Activated T-cell treated with anti-CD3 and anti-CD28 coated beads for 4 hours (primary cell): ENCODE results near the gene UACA.
"Not testable (repeated sequence)": the region's sequence is repeated elsewhere in the genome, so short reads cannot be mapped to it uniquely, and the experiment has no call there.

Experiments
- DNase-seq: peaks from one replicate; pipeline ENCODE4 v3.0.0-alpha.2; 2020

The UACA gene

DNA sequence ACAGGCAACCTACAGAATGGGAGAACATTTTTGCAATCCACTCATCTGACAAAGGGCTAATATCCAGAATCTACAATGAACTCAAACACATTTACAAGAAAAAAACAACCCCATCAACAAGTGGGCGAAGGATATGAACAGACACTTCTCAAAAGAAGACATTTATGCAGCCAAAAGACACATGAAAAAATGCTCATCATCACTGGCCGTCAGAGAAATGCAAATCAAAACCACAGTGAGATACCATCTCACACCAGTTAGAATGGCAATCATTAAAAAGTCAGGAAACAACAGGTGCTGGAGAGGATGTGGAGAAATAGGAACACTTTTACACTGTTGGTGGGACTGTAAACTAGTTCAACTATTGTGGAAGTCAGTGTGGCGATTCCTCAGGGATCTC is 100.3 kb downstream of the UACA start:
- not testable (repeated sequence) for DNase-seq

DNA sequence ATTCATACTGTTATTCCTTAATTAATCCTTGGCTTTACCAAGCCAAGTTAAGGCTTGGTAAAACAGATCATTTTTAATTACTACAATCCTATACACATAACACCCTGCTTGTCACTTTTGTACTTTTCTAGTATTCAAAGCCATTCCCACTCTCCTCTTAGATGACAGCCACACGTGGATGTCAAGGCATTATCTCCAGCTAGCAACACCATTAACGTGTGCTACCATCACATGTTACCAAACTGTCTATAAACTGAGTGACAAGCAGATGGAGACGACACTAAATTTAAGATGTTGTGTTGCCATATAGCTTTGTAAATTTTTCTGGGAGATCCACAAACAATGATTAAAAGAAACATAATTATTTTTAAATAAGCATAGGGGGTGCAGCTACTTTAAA is 103.7 kb downstream of the UACA start:
- DNase-seq: no peak

DNA sequence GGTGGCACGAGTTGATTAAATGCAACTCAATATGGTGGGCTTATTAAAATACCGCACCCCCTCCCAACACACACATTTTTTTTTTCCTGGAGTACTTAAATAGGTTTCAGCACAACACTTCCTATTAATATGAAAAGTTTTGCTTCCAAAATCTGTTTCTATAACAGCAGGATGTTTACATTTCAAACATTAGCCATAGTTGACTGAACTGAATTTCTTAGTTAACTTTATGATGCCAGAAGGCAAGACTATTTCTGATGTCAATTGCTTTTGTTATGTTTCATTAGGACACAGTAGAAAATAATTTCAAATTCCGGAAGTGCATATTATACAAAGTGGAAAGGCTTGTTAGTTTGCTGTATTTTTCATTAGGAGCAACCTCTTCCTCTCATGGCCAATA is 104.7 kb downstream of the UACA start:
- no peak for DNase-seq

DNA sequence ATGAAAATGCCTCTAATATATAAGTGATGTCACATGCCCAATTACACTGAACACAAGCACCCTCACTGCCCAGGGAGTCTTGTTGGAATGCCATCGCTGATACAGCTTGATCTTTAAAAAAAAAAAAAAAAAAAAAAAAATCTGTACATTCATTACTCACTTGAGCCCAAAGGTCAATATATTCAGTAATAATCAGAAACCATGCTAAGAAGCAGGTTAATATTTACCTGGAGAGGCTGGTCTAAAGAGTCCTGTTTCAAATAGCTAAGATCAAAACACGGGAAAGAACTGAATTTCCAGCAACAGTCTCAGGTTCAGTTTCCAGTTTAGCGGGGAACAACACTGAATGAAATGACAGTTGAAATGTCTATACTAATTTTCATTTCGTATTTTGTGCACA is 109.9 kb downstream of the UACA start:
- DNase-seq: no peak

DNA sequence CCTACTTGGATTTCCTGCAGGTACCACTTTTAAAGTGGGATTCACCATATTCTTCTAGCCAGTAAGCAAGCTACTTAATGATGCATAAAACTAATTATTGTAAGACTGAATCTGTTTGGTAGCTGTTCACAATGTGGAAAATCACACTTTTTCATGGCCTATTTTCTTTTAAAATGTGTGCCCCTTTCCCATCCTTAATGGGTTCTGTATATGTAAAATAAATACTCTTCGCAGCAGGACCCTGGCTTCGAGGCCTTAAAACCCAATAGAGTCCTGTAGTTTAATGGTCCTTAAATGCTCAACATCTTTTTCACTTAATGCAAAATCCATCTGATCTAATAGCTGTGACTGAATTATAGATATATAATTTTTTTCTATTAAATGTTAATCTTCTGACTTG is 111.0 kb downstream of the UACA start:
- DNase-seq: no peak

DNA sequence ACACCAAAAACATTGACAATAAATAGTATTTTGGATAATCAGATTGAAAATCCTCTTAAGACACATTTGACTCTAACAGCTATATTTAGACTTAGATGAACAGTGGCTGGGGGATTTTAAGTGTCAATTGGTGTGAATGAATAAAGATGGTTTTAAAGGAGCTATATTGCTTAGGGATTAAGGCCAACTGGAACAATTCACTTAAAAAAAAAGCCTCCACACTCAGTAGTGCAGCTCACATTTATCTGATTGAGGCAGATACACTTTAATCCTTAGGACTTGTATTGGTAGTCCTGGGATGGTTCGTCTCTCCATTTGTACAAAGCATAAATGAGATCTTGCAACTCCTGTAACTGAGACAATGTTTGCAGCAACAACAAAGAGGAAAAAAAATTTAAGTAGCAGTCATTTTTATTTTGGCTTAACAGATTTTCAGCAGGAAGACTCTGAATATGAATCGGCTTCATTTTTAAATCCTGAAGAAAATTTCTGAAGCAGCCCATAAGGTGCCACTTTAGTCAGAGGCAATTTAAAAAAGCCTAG is 112.0 kb downstream of the UACA start:
- DNase-seq: no peak

DNA sequence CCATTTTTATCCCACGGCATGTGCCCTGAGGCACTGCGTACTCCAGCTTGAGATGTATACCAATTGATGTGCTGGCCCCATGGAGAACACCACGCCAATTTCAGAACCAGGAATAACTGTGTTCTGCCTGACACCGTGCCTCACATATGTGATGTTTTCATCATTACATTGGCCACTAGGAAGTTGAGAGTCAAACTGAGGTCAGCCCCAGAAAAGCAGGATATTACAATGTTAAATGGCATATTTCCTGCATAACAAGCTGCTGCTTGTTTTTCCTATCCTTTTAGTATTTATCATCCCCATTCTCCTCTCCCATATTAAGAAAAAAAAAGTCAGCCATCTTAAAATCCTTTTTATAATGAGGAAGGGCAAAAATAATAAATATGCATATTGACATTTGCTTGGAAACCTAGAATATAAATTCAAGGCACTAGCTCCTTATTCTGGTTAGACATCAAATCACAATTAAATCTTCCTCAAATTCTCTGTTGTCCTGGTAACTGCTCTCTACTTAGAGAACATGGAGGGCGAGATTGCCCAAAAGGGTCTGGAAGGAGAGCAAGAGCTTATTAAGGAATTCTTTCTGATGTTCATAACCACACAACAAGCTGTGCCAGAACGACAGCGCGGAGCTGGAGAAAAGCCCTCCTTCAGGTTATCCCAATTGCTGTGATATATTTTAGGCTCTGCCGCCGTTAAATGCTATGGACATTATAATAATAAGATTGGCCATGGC is 112.6 kb downstream of the UACA start:
- no peak for DNase-seq

DNA sequence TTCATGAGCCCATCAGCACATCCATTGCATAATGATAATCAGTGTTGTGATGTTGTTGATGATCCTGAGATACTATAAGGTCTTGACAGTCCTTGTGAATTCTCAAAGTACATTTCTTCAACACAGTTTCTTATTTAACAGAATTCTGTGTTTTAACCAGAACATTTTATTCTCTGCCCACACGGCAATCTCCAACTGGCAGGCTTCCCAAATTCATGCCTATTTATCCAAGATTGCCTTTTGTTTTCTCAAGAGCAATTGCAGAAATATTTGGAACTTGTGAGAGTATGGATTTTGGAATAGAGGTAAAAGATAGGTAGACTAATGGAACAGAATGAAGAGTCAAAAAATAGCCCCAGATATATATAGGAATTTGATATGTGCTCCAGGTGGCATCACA is 116.0 kb downstream of the UACA start:
- no peak for DNase-seq

DNA sequence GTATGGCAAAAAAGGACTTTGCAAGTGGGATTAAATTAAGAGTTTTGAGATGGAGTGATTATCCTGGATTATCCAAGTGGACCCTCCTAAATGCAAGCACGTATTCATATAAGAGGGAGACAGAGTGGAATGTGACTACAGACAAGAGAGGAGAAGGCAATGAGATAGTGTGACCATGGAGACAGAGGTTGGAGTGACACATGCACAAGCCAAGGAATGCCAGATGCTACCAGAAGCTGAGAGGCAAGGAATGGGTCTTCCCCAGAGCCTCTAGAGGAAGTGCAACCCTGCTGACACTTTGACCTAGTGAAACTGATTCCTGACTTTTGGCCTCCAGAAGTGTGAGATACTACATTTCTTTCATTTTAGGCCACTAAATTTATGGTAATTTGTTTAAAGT is 117.2 kb downstream of the UACA start:
- no peak for DNase-seq

DNA sequence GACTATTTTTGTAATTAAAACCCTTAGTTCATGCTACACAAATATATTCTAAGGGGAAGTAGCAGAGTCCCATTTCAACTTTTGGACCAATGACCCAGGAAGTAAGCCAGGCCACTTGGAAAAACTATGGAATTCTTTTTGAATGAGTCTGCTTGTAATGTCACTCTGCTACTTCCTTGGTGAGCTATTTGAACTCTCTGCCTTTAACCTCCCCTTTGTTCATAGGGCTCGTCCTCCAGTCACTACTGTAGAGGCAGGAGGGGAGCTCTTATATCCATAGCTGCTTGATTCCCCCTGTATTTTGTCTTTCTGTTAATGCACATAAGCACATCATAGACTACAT is 119.6 kb downstream of the UACA start:
- DNase-seq: no peak

DNA sequence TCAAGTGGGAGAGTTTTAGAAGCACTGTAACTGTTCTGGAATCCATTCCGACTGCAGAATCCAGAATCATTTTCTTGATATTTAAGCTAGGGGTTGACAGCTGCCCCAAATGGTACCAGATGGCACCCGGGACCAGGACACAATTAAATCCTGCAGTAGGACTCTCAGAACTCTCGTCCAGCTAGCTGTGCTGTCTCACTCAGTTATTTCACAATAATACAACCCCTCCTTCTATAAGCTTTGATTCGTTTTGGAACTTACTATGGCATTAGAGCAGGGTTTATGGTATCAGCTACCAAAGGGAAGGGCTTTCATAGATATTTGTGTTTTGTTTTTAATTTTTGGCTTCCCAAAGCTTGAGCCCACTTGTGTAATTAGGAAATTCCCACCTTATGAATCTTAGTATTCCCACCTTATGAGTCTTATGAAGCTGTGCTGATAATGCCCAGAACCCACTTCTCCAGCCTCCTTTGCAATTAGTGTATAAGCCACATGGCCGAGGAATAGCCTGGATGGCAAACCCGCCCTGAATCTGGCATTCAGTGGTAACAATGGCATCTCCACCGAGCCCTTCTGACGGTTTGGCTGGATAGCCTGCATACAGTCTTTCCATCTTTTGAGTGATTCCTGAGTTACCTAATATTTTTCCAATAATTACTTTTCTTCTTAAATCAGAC is 120.1 kb downstream of the UACA start:
- DNase-seq: no peak

DNA sequence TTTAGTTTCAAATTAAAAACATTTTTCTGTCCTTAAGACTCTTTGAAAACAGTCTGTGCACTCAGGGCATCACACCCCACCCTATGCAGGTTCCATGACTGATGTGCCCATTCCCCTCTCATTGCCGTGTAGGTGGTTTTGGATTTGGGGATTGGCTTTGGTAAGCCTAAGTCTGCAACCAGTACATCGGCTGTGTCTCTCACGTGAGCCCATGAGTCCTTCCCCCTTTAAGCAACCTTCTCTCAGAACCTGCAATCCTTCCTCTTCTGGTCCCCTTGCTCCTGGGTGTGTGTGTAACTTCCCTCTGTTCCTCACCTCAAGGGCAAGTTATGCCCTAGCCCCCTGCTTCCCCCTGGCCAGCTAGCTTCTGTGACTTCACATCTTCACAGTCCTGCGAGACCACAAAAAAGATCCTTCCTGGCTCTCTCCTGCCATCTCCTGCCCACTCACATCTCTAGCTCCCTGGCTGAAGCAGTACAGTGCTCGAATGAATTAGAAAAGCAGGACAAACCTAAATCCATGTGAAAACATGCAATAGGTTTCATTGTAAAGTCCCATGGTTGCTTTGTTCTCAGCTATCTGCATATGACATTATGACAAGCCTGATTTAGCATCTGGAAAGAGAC is 126.7 kb downstream of the UACA start:
- DNase-seq: no peak

DNA sequence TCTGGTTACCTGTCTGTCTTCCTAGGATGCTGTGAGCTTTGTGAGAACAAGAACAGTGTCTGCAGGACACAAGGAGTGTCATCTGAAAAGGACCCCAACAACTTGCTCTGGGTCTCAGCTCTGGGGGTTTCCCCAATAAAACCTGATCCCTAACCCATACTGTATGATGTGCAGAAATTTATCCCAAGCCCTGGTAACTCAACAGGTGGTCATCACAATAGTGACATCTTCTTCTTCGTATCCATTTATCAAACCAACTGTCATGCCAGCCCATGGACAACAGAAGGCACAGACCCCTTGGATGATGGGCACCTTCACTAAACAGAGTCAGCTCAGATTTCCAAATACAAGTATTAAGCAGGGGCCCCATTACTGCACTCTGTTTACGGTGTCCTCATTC is 127.5 kb downstream of the UACA start:
- no peak for DNase-seq

DNA sequence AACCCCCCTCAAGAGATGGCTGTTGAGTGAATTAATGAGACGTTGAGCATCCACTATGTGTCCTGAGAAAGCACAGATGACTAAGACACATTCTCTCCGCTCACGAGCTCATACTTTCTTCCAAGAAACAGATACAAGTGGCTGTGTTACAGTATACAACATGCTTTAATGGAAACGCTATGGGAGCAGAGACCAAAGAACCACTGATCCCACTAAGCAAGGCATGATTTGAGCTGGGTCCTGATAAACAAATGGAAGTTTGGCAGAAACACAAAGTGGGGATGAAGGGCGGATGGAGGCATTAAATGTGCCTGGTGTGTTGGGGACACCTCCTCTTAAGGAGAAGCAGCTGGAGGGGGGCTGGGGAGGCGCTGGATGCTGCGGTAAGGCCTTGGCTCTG is 129.4 kb downstream of the UACA start:
- no peak for DNase-seq

DNA sequence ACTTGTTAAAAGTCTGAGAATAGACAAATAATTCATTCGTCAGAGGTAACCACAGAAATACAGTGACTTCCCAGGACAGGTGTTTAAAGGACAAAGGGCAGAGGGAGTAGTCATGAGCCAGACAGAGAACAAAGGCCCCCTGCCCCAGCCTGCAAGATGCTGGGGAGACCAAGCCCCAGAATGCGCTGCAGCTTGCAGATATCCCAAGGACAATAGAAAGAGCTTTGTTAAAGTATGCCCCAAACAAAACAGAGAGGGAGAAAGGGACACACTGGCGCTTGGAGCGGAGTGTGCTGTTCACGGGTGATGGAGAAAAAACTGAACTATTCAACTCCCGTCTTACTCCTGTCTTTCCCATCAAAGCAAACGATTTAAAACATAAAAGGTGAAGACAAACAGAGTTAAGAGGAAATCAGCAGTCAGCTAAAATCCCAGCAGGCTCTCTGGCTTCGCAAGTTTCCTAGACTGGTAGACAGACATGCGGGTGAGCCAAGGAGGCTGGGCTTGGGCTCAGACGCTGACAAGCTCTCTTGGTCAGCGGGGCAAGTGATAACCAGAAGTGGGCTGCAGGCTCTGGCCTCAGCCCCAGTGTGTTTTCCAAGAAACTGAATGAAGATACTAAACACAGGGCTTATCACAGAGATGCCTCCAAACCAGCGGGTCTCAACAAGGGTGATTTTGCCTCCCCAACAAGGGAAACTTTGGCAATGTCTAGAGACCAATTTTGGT is 130.1 kb downstream of the UACA start:
- DNase-seq: no peak

DNA sequence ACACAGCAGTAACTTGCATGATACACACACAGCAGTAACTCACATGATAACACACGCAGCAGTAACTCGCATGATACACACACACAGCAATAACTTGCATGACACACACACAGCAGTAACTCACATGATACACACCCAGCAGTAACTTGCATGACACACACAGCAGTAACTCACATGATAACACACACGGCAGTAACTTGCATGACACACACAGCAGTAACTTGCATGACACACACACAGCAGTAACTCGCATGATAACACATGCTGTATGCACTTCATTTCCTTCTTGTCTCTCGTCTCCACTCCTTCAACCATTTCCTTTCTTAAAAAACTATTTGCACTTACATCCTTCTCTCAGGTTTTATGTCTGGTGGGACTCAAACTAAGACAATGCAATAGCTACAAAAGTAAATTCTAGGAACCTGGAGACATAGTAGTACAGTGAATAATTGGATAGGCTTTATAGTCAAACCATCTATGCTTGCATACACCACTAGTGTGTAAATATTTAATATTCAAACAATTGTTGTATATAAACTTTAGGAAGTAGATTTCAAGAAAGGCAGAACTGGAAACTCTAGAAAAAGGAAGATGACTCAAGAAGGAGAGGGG is 130.8 kb downstream of the UACA start:
- no peak for DNase-seq

DNA sequence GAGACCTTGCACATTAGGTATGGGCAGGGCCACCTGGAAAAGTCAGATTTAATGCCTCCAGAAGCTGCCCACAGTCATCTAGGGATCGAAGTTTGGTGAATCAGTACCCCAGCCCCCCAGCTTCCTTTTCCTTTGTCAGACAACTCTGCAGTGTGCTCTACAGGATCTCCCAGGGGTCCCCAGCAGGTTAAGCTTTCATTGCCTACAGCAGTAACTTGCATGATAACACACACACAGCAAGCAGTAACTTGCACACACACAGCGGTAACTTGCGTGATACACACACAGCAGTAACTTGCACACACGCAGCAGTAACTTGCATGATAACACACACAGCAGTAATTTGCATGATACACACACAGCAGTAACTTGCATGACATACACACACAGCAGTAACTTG is 131.3 kb downstream of the UACA start:
- DNase-seq: no peak

DNA sequence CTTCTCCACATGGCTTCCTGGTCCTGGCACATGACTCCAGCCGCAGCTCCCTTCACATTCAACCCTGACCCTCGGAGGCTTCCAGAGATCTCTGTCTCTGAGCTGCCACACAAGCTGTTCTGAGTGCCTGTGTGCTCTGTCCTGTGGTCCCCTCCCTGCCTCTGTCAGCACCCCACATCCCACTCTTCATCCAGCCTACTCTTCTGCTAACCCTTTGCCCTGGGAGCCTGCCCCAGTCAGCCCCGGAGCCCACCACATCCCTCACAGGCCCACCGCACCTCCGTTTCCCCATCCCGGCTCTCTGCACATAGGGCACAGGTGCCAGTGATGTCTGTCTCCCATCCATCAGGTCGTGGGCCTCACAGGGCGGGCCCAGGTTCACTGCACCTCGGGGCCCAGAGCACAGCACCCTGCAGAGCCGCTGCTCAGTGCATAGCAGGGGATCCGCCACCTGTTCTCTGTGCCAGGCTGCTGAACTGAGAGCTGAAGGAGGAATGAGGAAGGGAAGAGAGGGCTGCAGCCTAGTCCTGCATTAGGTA is 133.6 kb downstream of the UACA start:
- no peak for DNase-seq

DNA sequence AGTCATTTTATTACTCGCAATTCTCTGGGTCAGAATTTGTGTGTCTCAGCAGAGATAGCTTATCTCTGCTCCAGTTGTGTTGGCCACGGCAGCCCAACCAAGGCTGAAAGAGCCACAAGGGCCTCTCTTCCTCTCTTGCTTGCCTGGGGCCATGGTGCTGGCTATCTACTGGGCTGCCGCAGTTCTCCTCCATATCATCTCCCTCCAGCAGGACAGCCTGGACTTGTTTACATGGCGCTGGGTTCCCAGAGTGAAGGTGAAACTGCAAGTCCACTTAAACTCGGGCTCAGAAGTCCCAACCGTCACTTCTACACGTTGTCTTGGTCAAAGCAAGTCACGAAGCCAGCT is 134.8 kb downstream of the UACA start:
- DNase-seq: no peak

DNA sequence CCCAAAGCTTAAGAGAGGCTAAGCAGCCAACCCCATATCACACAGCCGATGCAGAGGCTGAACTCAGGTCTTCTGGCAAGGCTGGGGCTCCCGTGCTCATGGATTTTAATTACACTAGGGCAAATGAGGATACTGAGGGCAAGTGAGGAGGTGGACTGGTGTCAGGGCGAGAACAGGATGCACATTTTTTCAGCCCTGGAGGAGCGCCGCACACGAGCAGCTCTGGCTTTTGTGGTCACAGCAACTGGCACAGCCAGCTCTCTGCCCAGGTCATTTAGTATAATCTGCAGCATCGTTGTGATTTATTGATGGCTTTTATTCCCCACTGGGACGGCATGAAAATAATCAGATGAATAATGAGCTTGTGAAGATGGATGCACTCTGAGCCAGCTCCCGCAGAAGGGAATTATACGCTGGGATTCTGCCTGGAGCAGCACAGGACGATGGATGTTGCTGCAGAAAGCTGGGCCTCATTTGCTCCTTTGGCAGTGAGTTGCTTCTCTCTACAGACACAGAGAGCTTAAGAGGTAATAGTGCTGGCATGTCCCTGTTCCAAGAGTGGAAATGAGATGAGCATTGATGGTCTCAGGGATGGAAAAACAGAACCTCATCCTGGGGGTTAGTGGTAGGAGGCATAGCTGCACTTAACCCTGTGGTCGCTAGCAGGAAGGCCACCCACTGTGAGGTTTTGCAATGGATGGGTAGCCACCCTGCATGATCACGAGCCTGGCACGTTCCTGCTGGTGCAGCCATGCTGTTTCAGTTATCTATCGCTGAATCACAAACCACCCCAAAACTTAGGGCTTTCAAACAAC is 135.4 kb downstream of the UACA start:
- no peak for DNase-seq

DNA sequence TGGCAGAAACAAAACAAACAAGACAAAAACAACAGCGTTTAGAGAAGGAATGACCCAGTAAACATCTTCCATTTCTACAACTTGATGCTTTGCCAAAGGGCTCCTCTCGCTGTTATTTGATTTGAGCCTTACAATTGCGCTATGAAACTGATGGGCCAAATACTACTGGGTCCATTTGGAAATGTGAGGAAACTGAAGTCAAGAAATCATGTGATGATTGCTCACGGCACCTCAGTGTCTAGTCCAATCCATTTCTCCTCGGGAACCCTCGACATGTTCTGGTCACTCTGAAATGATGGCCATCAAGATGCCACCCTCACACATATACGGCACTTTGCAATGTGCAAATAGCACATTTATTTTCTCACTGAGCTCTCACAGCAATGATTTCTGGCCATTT is 136.0 kb downstream of the UACA start:
- no peak for DNase-seq

DNA sequence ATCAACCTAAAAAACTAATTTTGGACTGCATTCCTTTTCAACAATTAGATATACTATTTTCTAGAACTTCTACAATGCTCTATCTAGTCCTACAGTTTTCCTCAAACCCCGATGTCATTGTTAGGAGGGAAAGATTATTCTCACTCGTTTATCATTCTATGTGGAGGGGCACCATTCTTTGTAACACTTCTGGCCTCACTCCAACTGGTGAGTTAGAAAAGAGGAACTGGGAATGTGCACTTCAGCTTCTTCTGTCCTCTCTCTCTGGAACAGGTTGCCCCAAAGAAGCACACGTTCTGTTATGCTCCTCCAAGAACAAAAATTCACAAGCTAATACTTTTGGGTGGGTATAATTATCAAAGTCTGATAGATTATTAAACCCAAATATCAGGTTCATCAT is 137.9 kb downstream of the UACA start:
- DNase-seq: no peak
